Mesenteric fat pad (tissue), 1 donor: ENCODE results near the gene FERD3L. TPM values are rescaled to one million over a fixed set of nuclear protein-coding genes. Genes with fewer than 3 reads are reported as not detected.
"Not testable (repeated sequence)": the region's sequence is repeated elsewhere in the genome, so short reads cannot be mapped to it uniquely, and the experiment has no call there.

Experiments used
- DNase-seq: peaks from one replicate; pipeline ENCODE4 v3.0.0-alpha.2; 2020; ENCODE audit warnings: low spot score
- long read RNA-seq: library from polyadenylated mRNA; unstranded; transcript quantifications from one replicate; pipeline ENCODE4 v2.0.0, GENCODE V29; 2020
- total RNA-seq: library from RNA; stranded (reverse); fragmentation: NEBNext Ultra II Directional; extraction: Animal tissue kit (Norgen Biotek cat#: 25700); gene quantifications from one replicate; pipeline ENCODE4 v1.2.1, GENCODE V29; 2021
- donor health status: DM: yes; HTN: yes; CAD: no.

Gene FERD3L
- total RNA-seq: not detected
- long read RNA-seq: 0 reads

GRCh38 chr7:19144661-19145433, at the start of gene FERD3L:
Gene FERD3L, minus strand, starts transcription at chr7:19145421. Its CDS starts 59 bp downstream, at chr7:19145362.
- DNase-seq: peak; percentile 74

DNA sequence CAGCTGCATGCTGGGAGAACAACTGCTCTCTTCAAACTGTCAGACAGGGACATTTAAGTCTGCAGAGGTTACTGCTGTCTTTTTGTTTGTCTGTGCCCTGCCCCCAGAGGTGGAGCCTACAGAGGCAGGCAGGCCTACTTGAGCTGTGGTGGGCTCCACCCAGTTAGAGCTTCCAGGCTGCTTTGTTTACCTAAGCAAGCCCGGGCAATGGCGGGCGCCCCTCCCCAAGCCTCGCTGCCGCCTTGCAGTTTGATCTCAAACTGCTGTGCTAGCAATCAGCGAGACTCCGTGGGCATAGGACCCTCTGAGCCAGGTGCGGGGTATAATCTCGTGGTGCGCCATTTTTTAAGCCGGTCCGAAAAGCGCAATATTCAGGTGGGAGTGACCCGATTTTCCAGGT, 49.2 kb upstream of the FERD3L start:
- not testable (repeated sequence) for DNase-seq

DNA sequence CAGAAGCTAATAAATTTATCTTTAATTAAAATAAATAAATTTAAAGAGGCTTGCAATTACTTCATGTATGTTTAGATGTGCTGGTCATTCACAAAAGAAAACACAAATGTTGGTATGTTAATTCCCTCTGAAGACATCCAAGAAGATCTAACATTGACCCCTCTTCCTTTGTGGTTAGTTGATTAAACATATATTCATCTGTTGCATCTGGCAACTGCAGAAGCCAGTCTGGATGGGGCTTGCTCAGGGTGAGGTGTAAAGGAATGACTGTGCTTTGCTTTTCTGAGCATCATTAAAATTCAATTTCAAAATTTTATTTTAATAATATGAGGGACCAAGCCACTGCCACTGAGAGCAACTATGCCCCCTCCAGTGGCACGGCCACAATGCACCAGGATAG, 36.4 kb upstream of the FERD3L start:
- DNase-seq: no peak

GRCh38 chr7:19178595-19178994, 33.4 kb upstream of the FERD3L start:
- no peak for DNase-seq

DNA sequence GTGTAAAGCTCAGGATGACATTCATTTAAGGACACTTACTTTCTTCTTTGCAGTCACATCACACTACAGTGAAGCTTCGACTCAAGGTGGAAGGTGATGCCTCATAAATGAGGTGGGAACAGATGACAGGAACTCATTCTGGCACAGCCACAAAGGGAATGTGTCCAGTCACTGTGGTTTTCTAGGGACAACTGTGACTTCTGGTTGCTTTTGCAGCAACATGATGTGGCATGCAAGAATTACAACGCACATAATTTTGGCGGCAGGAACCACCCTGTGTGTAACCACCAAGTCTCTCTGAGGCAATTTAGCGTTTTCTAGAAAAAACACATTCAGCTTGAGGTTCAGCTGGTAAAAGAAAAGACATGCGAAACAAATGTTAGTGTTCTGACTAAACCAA, 32.0 kb upstream of the FERD3L start:
- no peak for DNase-seq

DNA sequence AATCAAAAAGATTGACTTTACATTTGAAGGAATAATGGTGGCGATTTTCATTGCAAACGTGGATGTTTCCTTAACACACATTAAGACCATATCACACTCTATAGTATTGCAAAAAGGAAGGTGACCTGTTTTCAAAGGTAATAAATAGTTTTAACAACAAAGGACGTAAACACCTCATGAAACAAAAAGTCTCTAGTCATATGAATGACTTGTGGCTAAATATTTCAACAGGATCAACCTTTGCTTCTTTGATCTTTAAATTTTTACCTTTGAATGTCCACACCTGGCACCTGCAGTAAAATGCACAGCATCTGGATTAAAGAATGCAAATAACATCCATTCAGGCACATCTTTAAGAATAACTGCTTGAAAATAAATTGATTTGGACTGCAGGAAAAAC, 30.0 kb upstream of the FERD3L start:
- no peak for DNase-seq

GRCh38 chr7:19161671-19162070, 16.4 kb upstream of the FERD3L start:
- DNase-seq: no peak

DNA sequence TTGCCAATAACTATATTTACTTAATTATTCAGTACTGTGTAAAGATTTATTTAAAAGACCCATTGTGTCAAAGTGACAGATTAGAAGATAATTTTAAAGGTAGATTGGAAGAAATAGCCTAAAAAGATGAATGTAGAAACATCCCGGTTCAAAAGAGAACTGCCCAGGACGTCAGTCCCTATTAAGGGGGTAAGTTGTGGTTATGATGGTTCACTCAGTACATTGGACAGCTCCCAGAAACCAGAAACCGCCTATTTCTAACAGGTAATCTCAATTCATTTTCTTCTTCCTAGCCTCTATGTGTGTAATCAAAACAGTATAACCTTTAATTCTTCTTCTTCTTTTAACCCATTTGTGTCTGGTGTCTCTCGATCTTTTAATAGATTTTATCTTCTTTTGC, 1.5 kb upstream of the FERD3L start:
- DNase-seq: no peak

GRCh38 chr7:19145434-19146115, 354 bp upstream of the FERD3L start:
- DNase-seq: no peak

DNA sequence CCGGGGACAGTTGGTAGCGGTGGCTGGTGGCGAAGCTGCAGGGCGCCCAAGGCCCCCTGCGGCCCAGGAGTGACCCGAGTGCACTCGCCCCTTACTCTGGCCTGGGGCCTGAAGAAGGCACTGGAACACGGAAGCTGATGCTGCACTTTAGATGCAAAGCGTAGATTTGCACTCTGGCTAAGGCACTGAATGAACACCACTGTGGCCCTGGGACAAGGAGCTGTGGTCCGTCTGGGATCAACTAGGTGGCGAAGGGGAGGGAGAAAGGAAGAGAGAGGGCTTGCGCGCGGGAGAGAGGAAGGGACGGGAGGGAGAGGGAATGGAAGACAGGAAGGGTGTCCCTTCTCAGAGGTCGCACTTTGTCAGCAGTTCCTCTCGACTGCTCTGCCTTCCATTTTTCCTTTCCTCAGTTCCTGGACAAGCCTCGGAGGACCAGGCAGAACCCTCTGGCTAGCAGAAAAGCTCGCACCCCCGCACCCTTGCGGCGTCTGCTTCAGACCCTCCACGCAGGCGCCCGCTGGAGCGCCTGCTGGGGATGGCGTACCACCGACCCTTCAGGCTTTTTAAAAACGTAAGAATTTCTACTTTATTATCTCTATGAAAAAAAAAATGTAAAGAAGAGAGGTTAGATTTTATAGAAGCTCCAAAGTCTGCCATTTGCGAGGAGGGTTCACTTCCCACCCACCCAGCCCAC, 1.2 kb downstream of the FERD3L start:
- DNase-seq: no peak

- no peak for DNase-seq
Measured at GRCh38 chr7:19139706-19140327, 5.4 kb downstream of the FERD3L start.

- no peak for DNase-seq
Measured at GRCh38 chr7:19133886-19134285, 11.3 kb downstream of the FERD3L start.

DNA sequence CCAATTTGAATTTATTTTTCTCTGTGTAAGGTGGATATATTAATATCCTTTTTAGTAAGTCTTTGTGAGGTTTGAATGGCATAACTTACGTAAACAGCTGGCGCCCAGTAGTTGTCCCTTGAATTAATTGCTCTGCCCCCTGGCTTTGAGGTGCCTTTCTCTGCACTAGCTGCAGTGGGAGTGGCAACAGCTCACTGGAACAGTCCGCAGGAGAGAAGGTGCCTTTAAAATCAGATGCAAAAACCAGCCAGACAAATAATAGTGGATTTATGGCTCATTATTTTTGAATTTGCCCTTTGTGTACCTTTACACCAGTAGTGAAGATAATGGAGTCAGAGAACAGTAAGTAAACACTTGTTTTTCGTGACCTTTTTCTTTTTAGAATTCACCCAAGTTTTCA, 11.8 kb downstream of the FERD3L start:
- DNase-seq: no peak

DNA sequence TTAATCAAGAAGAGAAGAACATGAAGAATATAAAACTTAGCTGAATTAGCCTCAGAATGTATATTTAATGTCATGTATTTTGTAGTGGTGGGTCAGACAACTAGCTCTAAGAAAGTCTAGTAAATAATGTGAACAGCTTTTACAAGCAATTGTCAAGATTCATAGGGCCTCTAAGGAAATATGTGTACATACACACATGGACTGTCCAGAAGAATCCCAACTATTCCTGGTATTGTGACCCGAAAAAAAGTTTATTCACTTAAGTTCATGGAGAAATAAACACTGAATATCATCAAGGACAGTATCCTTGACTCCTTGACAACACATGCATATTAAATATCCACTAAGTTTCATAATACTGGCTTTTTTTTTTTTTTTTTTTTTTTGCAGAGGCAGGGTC, 16.4 kb downstream of the FERD3L start:
- no peak for DNase-seq

GRCh38 chr7:19121977-19122588, 23.1 kb downstream of the FERD3L start:
- no peak for DNase-seq

DNA sequence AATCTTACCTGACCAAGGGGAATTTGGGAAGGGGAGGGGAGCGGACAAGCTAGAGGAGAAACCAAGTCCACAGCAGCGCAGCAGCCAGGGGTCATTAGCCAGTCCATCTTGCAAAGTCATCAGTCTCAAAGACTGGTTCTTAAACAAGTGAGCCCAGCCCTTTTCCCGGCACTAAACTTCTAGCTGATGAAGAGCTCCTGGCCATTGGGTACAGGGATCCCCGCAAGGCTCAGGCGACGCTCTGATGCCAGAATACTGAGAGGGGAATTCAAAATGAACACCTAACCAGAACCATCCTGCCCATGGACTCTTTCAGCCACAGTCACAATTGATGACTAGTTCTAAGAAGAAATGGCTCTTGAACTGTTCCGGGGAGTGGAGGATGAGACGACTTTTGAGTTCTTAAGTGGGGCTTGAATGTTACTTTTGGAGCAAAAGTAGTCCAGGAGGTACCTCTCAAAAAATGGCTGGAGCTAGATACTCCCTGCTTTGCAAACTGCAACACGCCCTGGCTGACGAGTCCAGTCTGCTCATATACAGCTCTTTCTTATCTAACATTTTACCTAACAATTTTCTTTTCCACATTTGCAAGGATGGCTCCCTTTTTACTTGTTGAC, 25.2 kb downstream of the FERD3L start:
- DNase-seq: no peak

DNA sequence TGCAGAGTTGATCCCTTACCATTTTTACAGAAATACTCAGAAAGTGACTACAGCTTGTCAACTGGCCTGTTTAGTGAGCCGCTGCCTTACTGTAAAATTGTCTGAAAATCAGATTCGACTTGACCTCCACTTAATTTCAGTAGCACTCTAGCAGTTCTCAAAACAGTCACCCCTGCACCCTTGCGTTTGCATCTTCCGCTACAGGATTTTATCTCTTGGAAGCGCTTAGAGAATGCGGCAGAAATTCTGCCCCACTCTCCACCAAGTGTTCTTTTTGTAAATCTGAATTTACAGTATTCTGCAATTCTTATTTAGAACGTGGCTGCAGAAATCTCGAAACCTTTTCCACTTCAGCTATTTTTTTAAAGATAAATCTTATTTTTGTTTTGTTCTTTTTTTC, 25.8 kb downstream of the FERD3L start:
- DNase-seq: no peak

GRCh38 chr7:19118636-19119371, 26.4 kb downstream of the FERD3L start:
- DNase-seq: no peak

GRCh38 chr7:19117870-19118608, 27.2 kb downstream of the FERD3L start:
- DNase-seq: no peak
